ENCODE measurements around the gene STXBP1.
A peak's percentile ranks its signal among the peaks of the same experiment; 100 is the strongest.
"Not testable (repeated sequence)": the region's sequence is repeated elsewhere in the genome, so short reads cannot be mapped to it uniquely, and the experiment has no call there.

Gene STXBP1

GRCh38 chr9:127577194-127577593 is 34.9 kb upstream of the STXBP1 start:
- DNase-seq (ENCODE audit: low read depth in 1 of 2, low spot score in 1 of 2) = not testable (repeated sequence)

GRCh38 chr9:127578627-127578951 is 33.5 kb upstream of the STXBP1 start:
- no peak for DNase-seq (ENCODE audit: low read depth in 1 of 2, low spot score in 1 of 2)

- peak; percentile 36 to 63 for DNase-seq (ENCODE audit: low read depth in 1 of 2, low spot score in 1 of 2)
Measured at GRCh38 chr9:127578952-127579853, 32.9 kb upstream of the STXBP1 start.

- no peak for DNase-seq (ENCODE audit: low read depth in 1 of 2, low spot score in 1 of 2)
Measured at GRCh38 chr9:127580366-127580765, 31.7 kb upstream of the STXBP1 start.

GRCh38 chr9:127580879-127581475 is 31.1 kb upstream of the STXBP1 start:
- DNase-seq (ENCODE audit: low read depth in 1 of 2, low spot score in 1 of 2) = no peak

GRCh38 chr9:127584474-127584805 is 27.6 kb upstream of the STXBP1 start:
- not testable (repeated sequence) for DNase-seq (ENCODE audit: low read depth in 1 of 2, low spot score in 1 of 2)

GRCh38 chr9:127585161-127585819 is 26.8 kb upstream of the STXBP1 start:
- no peak for DNase-seq (ENCODE audit: low read depth in 1 of 2, low spot score in 1 of 2)

GRCh38 chr9:127586096-127586495 is 26.0 kb upstream of the STXBP1 start:
- DNase-seq (ENCODE audit: low read depth in 1 of 2, low spot score in 1 of 2) = no peak

DNA sequence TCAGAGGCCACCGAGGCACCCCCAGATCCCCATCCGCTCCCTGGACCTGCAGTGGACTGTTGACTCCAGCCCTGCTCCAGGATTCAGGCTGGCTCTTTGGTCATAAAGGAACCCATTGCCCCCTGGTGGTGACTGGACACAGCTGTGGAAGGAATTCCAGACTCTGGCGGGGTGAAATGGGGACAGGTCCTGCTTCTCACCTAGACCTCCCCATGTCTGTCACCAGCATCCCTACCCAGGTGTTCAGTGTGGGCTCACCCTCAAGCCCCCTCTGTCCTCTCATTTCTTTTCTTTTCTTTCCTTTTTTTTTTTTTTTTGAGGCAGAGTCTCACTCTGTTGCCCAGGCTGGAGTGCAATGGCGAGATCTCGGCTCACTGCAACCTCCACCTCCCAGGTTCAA is 25.5 kb upstream of the STXBP1 start:
- peak; percentile 21 to 45 for DNase-seq (ENCODE audit: low read depth in 1 of 2, low spot score in 1 of 2)

DNA sequence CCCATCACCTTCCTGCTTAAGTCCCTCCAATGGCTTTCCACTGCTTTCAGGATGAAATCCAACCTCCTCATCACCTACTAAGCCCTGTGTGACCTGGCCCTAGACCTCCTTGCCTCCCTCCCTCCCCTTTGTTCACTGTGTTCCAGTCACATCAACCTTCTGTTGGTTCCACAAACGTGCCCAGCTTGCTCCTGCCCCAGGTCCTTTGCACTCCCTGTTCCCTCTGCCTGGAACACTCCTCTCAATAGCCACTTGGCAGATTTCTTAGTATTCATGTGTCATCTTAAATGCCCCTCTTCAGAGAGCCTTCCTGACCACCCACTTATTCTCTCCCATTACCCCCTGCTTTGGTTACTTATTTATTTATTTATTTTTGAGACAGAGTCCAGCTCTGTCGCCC is 24.1 kb upstream of the STXBP1 start:
- no peak for DNase-seq (ENCODE audit: low read depth in 1 of 2, low spot score in 1 of 2)

DNA sequence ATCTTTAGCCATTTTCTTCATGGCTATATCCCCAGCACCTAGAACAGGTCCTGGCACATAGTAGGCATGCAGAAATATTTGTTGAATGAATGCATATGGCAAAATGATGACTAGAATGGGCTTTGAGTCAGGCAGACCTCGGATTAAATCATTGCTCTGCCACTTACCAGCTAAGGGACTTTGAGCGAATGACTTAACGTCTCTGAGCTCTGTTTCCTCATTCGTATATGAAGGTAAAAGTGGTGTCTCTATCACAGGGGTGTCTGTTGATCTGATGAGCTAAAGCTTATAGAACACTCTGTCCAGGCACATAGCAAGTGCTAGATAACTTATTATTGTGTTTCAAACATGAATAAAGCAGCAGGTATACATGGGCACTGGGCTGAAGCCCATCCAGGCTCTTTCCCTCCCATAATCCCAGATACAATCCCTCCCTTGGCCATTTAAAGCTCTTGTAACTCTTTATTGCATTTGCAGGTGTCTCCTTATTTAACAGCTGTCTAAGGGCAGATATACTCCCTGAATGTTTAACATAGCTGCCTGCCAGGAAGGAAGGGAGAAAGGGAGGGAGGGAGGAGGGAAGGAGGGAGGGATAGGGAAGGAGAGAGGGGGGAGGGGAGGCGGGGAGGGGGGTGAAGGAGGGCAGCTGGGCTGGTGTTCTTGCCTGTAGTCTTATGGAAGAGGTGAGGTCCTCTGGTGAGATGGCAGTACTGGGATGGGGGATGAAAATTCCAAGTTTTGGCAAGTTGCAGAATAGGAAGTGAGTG is 23.2 kb upstream of the STXBP1 start:
- no peak for DNase-seq (ENCODE audit: low read depth in 1 of 2, low spot score in 1 of 2)

GRCh38 chr9:127589955-127590370 is 22.1 kb upstream of the STXBP1 start:
- DNase-seq (ENCODE audit: low read depth in 1 of 2, low spot score in 1 of 2) = no peak

DNA sequence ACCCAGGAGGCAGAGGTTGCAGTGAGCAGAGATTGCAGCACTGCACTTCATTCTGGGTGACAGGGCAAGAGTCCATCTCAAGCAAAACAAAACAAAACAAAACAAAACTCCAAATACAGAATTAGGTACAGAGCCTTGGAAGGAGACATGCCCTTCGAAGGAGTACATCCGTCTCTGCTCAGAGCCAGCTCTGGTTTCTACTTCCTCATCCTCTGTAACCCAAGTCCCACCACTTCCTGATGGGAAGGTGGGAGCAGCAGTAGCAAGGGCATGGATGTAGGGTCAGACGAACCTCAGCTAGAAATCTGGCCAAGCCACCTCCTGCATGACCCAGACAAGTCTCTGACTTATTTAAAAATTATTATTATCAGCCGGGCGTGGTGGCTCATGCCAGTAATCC is 16.5 kb upstream of the STXBP1 start:
- DNase-seq (ENCODE audit: low read depth in 1 of 2, low spot score in 1 of 2) = no peak

- DNase-seq (ENCODE audit: low read depth in 1 of 2, low spot score in 1 of 2) = no peak
Measured at GRCh38 chr9:127598839-127599549, 13.1 kb upstream of the STXBP1 start.

- no peak for DNase-seq (ENCODE audit: low read depth in 1 of 2, low spot score in 1 of 2)
Measured at GRCh38 chr9:127599550-127599891, 12.6 kb upstream of the STXBP1 start.

DNA sequence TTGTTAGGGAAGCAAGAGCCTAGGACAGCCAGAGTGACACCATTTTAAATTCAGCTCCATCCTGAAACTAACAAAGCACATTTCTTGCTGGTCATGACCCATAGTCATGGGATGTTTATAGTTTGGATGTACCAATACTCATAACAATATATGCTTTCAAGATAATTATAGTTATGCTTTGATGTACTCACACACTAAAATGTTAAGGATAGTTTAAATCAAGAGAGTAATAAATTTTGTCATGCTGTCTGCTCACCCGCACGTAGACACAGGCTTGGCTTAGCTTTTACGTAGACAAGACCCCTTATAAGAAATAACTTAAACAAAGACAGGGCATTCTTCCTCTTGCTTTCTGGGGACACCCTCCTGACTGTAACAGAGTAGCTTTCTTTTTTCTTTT is 8.9 kb upstream of the STXBP1 start:
- DNase-seq (ENCODE audit: low read depth in 1 of 2, low spot score in 1 of 2) = no peak

DNA sequence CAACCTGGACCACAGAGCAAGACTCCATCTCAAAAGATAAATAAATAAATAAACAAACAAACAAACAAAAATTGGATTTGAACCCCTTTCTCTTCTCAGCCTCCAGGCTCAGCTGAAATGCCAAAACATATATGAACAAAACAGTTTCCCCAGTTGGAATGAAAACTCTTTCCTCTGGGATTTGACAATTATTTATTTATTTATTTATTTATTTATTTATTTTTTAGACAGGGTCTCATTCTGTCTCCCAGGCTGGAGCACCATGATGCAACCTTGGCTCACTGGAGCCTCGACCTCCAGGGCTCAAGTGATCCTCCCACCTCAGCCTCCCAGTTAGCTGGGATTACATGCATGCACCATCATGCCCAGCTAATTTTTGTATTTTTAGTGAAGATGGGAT is 6.0 kb upstream of the STXBP1 start:
- DNase-seq (ENCODE audit: low read depth in 1 of 2, low spot score in 1 of 2) = no peak

- DNase-seq (ENCODE audit: low read depth in 1 of 2, low spot score in 1 of 2) = peak; percentile 62 to 69
Measured at GRCh38 chr9:127608104-127608966, 3.7 kb upstream of the STXBP1 start.

DNA sequence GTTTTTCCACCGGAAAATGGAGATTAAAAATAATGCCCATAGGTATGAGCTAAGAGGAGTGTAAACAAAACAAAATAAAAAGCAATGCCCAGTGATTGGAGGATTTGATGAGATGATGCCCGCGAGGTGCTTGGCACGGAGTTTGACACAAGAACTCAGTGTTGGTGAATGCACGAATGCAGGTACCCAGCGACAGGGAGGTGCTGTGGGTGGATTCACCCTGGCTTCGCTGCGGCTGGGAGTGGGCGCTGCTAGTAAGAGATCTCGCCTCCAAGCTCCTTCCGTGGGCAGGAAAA is 526 bp upstream of the STXBP1 start:
- no peak for DNase-seq (ENCODE audit: low read depth in 1 of 2, low spot score in 1 of 2)

- peak; percentile 9 to 12 for DNase-seq (ENCODE audit: low read depth in 1 of 2, low spot score in 1 of 2)
Measured at GRCh38 chr9:127612939-127613582, 984 bp downstream of the STXBP1 start.
